GM06990 (cell line): Measurements from ENCODE around the gene ZC3H18.

Experiments used
- DNase-seq: peaks from one replicate; pipeline ENCODE4 v3.0.0-alpha.2; 2011; ENCODE audit not compliant: insufficient read length; ENCODE audit errors: extremely low read depth
- H3K27me3 ChIP-seq: replicated peaks from 2 replicates; pipeline ENCODE4 v1.6.0; 2011; ENCODE audit warnings: low read length; ENCODE audit not compliant: control insufficient read depth, insufficient read depth
- H3K36me3 ChIP-seq: 2 replicates; pipeline ENCODE4 v1.5.1; 2011; ENCODE audit warnings: low read length; ENCODE audit not compliant: control insufficient read depth, insufficient read depth
- H3K4me3 ChIP-seq: replicated peaks from 2 replicates; pipeline ENCODE4 v1.5.1; 2011; ENCODE audit warnings: low read depth, mild to moderate bottlenecking, control low read depth, low read length
- CTCF ChIP-seq: IDR thresholded peaks from 2 replicates; pipeline ENCODE4 v1.5.1; 2011; ENCODE audit warnings: low read length, control low read depth, mild to moderate bottlenecking, inconsistent platforms; ENCODE audit not compliant: insufficient read depth, poor library complexity, severe bottlenecking

The ZC3H18 gene

GRCh38 chr16:88599092-88599733 is 29.0 kb downstream of the ZC3H18 start:
- no peak for TF ChIP-seq CTCF
- Histone ChIP-seq H3K36me3 (peaks cover 29% of the 10 kb centered on the region), H3K27me3 (no peaks in the 10 kb centered on the region), H3K4me3 (no peak overlapping the region)
- no peak for DNase-seq

GRCh38 chr16:88599825-88600538 is 29.8 kb downstream of the ZC3H18 start:
- H3K36me3 ChIP-seq = peaks cover 29% of the 10 kb centered on the region

GRCh38 chr16:88600539-88600896 is 30.3 kb downstream of the ZC3H18 start:
- no peak for DNase-seq
- Histone ChIP-seq H3K4me3 (no peak overlapping the region), H3K36me3 (peaks cover 32% of the 10 kb centered on the region), H3K27me3 (no peaks in the 10 kb centered on the region)
- TF ChIP-seq CTCF = no peak

More at GRCh38 chr16:88599825-88600538, 29.8 kb downstream of the ZC3H18 start:
- no peak for TF ChIP-seq CTCF
- Histone ChIP-seq H3K4me3 (no peak overlapping the region), H3K27me3 (no peaks in the 10 kb centered on the region)
- no peak for DNase-seq

GRCh38 chr16:88601313-88602036 is 31.3 kb downstream of the ZC3H18 start:
- DNase-seq = no peak
- Histone ChIP-seq H3K27me3 (no peaks in the 10 kb centered on the region), H3K4me3 (no peak overlapping the region), H3K36me3 (peaks cover 37% of the 10 kb centered on the region)
- TF ChIP-seq CTCF = no peak

GRCh38 chr16:88602091-88602490 is 31.9 kb downstream of the ZC3H18 start:
- Histone ChIP-seq H3K36me3 (peaks cover 38% of the 10 kb centered on the region), H3K4me3 (no peak overlapping the region), H3K27me3 (no peaks in the 10 kb centered on the region)
- TF ChIP-seq CTCF = no peak
- DNase-seq = no peak
